Activated B cell treated with CpG ODN at 0.5 μM for 24 hours (primary cell): ENCODE measurements around the gene ARHGAP26. TPM values are rescaled to one million over a fixed set of nuclear protein-coding genes. Genes with fewer than 3 reads are reported as not detected.

Source experiments
- ATAC-seq: fragments of 200-7000 bp; cut with Tn5 transposase; one replicate; pipeline ENCODE4 v1.10.0; 2021; ENCODE audit warnings: low read depth, mild to moderate bottlenecking, moderate library complexity
- CTCF ChIA-PET: fragments of 350-600 bp; sonication (Branson Sonifier 250); formaldehyde crosslinking; loops from one replicate; lab custom pipeline; 2021; ENCODE audit warnings: antibody characterized with exemption; lab: Charles Lee
- POLR2A ChIA-PET: fragments of 350-600 bp; sonication (Branson Sonifier 250); formaldehyde crosslinking; loops from one replicate; lab custom pipeline; 2021; ENCODE audit warnings: antibody characterized with exemption; lab: Charles Lee
- DNase-seq: peaks from one replicate; pipeline ENCODE4 v3.0.0; 2022
- H3K27ac Mint-ChIP-seq: one replicate; pipeline ENCODE4 v1.8.0; 2020; ENCODE audit warnings: mixed read lengths
- H3K27me3 Mint-ChIP-seq: one replicate; pipeline ENCODE4 v1.8.0; 2021; ENCODE audit warnings: mixed read lengths
- H3K36me3 Mint-ChIP-seq: one replicate; pipeline ENCODE4 v1.8.0; 2021; ENCODE audit warnings: low read depth, mixed read lengths
- H3K4me1 Mint-ChIP-seq: one replicate; pipeline ENCODE4 v1.8.0; 2021; ENCODE audit warnings: mixed read lengths
- H3K4me3 Mint-ChIP-seq: one replicate; pipeline ENCODE4 v1.8.0; 2020; ENCODE audit warnings: mild to moderate bottlenecking, mixed read lengths
- H3K9me3 Mint-ChIP-seq: one replicate; pipeline ENCODE4 v1.8.0; 2020; ENCODE audit warnings: mixed read lengths
- CTCF ChIP-seq: fragments of 200-600 bp; IDR thresholded peaks from one replicate; pipeline ENCODE4 v1.8.0; 2022; ENCODE audit warnings: antibody characterized with exemption, mild to moderate bottlenecking
- intact Hi-C: fragments of 100-400 bp; cut with micrococcal nuclease; formaldehyde crosslinking; loops from one replicate; pipeline ENCODE4 v1.15.1; 2024
- total RNA-seq: library from RNA; stranded (reverse); gene quantifications from 2 replicates; pipeline ENCODE4 v1.2.3, GENCODE V29; 2022

The ARHGAP26 gene
- total RNA-seq, 1 donor from 2014 or later, result 20.9 TPM

- ATAC-seq (no peak), DNase-seq (no peak)
- intact Hi-C loops, result no loop called here
- Mint-ChIP-seq H3K4me1 (no peaks in the 10 kb centered on the region), H3K36me3 (no peaks in the 10 kb centered on the region), H3K4me3 (no peak overlapping the region), H3K9me3 (no peaks in the 10 kb centered on the region), H3K27ac (no peak overlapping the region), H3K27me3 (peaks cover 1% of the 10 kb centered on the region)
- TF ChIP-seq CTCF, result no peak
- ChIA-PET CTCF (no interaction called here), POLR2A (no interaction called here)
These were observed 468.4 kb downstream of the ARHGAP26 start for GRCh38 chr5:143238620-143239019.

GRCh38 chr5:143239882-143240518, 469.8 kb downstream of the ARHGAP26 start:
- no peaks in the 10 kb centered on the region for H3K36me3 Mint-ChIP-seq
- no peaks in the 10 kb centered on the region for H3K4me1 Mint-ChIP-seq
- intact Hi-C loops, result no loop called here
- ATAC-seq, result no peak
- H3K27ac Mint-ChIP-seq, result no peak overlapping the region
- ChIA-PET POLR2A (no interaction called here), CTCF (no interaction called here)
- DNase-seq, result no peak
- no peak for TF ChIP-seq CTCF
- no peaks in the 10 kb centered on the region for H3K27me3 Mint-ChIP-seq
- H3K9me3 Mint-ChIP-seq, result no peaks in the 10 kb centered on the region
- H3K4me3 Mint-ChIP-seq, result no peak overlapping the region

- Mint-ChIP-seq H3K36me3 (no peaks in the 10 kb centered on the region), H3K27ac (no peak overlapping the region), H3K27me3 (no peaks in the 10 kb centered on the region), H3K9me3 (no peaks in the 10 kb centered on the region), H3K4me3 (no peak overlapping the region), H3K4me1 (no peaks in the 10 kb centered on the region)
- DNase-seq (no peak), ATAC-seq (no peak)
- no peak for TF ChIP-seq CTCF
- POLR2A ChIA-PET, result no interaction called here
- CTCF ChIA-PET, result no interaction called here
- intact Hi-C loops, result no loop called here
These were observed 471.7 kb downstream of the ARHGAP26 start for GRCh38 chr5:143241892-143242291.

GRCh38 chr5:143243103-143243502, 472.9 kb downstream of the ARHGAP26 start:
- Mint-ChIP-seq H3K9me3 (no peaks in the 10 kb centered on the region), H3K36me3 (no peaks in the 10 kb centered on the region)
- CTCF ChIA-PET, result no interaction called here

More at GRCh38 chr5:143243103-143243502, 472.9 kb downstream of the ARHGAP26 start:
- intact Hi-C loops, result no loop called here
- no peak overlapping the region for H3K27ac Mint-ChIP-seq
- no peak overlapping the region for H3K4me3 Mint-ChIP-seq
- TF ChIP-seq CTCF, result no peak
- POLR2A ChIA-PET, result no interaction called here
- H3K4me1 Mint-ChIP-seq, result no peaks in the 10 kb centered on the region
- DNase-seq, result no peak
- no peak for ATAC-seq
- no peaks in the 10 kb centered on the region for H3K27me3 Mint-ChIP-seq
